NCI-H446 treated with DMSO at 0.1 percent for 48 hours (cell line): ENCODE measurements around the gene ATP5PB.

Source experiments
- DNase-seq: peaks from one replicate; lab custom pipeline; 2025; lab: John Stamatoyannopoulos, UW

The ATP5PB gene

DNA sequence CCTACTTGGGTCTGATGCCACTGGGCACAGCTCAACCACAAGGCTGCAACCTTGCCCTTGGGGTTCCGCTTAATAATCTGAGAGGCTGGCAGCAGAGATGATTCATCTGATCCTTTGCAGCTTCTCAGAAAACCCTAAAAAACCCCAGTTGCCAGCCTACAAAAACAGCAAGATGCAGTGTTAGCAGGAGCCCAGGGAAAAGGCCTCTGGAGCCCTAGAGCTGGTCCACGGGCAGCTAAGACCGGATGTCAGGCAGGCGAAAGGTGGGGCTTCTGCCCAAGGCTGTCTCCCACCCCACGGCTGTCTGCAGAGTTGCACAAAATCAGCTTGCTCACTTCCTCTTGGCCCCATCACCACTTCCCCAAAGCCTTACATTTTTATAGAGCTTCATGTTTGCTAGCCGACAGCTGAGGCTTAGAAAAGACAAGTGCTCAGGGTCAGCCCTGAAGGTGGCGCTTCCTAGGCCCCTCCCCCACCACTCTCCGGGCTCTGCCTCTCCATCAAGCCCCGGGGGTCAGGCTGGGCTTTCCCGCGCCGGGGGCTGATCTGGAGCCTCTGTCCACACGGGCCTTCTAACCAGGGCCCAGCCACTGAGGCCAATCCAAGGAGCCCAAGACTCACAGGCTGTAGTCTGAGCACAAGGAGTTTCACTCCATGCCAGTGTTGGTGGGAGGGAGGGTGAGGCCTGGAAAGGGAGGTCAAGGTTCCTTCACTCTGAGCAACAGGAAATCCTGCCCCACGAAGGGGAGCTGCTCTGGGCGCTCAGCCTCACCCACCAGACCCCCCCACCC is 58.3 kb downstream of the ATP5PB start:
- no peak for DNase-seq

DNA sequence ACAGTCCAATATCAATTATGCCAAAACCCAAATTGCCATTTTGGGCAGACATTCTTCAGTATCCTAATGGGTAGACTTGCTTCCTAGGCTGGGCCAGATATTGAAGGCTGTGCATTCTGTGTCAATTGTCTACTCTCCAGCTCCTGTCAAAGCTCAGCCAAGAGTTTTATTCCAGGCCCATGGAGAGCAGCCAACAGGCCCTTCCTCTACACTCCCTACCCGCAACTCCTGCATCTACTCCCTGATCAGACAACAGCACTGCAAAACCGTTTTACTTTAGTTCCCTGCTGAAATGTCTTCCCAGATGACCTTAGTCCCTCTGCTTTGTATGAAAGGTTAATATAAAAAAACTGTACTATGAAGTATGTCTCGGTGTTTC is 60.7 kb downstream of the ATP5PB start:
- DNase-seq: peak; percentile 65

DNA sequence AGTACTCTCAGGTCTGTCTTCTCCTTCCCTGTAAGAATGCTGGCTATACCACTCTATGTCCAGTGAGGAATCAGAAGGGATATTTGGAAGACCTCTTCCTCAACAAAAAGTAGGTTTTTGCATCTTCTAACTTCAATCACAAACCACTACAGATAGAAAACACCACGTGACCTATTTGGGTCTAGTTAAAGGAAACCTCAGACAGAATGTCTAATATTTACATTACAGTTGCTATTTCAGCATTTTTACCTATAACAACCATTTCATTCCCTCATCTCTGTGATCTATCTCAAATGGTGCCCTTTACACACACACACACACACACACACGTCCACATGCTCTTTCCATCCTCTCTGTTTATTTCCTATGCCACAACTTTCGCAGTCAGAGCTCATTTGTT is 62.1 kb downstream of the ATP5PB start:
- no peak for DNase-seq
